HG03354 (cell line): ENCODE measurements around the gene USP40.

ENCODE experiments used
- ATAC-seq: cut with Tn5 transposase; IDR thresholded peaks from one replicate; pipeline ENCODE4 v1.9.1; 2021; ENCODE audit warnings: mild to moderate bottlenecking; ENCODE audit not compliant: unreplicated experiment, poor library complexity, severe bottlenecking

Gene USP40

GRCh38 chr2:233463586-233463985 lies 103.0 kb downstream of the USP40 start:
- ATAC-seq = no peak

DNA sequence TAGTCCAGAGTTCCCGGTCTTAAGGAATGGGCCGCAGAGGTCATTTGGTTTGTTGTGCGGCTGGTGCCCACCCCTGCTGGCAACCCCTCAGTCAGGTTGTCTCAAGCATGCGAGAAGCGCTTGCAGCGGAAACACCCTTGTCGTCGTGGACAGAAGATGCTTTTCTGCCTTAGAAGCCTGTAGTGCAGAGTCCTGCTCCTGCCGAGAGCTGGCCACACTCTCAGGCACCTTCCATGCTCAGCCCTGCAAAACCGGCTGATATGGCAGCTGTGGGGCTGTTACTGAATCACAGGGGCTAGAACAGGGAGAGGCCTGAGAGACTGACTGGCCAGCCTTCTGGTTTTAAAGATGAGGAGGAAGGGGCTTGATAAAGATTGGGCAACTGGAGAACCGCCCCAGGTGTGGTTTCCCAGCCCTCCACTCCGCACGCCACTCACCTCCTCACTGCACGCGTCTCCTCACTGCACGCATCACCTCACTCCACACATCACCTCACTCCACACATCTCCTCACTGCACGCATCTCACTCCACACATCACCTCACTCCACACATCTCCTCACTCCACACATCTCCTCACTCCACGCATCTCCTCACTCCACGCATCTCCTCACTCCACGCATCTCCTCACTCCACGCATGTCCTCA lies 103.6 kb downstream of the USP40 start:
- ATAC-seq = no peak

GRCh38 chr2:233462202-233462785 lies 104.3 kb downstream of the USP40 start:
- ATAC-seq = no peak

DNA sequence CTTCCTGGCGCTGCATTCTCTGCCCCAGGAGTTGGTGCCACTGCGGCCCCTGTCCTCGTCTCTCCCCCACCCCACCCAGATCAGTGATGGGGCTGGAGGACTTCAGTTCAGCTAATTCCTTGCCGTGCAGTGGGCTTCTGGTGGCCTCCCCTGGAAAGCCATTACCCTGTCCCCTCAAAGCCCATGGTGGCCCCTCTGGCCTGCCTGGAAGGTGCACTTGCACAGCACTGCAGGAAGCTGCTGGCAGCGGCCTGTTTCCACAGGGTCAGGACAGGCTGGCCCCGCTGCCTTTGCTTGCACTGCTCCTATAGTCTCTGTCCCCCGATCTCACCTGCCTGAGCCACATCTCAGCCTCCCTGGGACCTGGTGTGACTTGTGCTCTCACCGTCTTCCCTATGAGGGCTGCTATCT lies 105.1 kb downstream of the USP40 start:
- no peak for ATAC-seq

DNA sequence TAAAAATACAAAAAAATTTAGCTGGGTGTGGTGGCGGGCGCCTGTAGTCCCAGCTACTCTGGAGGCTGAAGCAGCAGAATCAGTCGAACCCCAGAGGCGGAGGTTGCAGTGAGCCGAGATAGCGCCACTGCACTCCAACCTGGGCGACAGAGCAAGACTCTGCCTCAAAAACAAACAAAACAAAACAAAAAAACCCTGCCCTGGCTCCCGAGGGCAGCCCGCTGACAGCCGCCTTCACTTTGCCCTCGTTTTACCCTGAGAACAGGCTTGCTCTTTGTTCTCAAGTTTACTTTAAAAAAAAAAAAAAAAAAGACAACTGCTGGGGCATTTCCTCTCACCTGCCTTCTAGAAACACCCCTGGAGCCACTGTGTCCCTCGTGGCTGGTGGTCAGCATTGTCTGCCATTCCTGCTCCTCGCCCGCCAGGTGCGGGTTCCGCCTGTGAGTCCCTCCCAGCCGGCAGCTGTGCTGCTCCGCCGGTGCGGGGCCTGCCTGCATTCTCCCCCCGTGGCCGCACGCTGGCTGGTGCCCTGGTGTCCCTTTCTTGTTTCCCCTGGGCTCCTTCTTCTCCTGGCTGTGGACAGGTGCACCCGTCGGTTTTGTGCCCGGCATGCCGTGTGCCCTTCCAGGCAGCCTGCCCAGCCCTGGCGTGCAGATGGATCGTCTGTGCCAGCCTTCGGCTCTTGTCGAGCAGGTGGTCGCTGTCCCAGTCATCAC lies 105.7 kb downstream of the USP40 start:
- ATAC-seq = no peak

DNA sequence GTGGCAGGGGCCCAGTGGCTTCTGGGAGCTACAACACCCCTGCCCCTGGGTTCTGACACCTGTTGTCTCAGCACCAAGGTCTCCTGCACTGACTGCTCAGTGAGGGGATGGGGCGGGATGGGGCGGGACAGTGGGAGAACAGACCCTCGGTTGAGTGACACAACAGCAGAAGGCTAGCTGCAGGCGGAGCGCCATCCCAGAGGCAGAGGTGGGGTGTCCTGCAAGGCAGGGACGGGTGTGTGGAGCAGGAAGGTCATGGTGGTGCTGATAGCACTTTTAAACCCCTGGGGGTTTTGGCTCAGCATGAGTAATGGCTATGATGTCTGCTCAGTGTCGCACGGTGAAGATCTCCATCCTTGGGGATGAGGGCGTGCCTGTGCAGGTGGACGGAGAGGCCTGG lies 107.2 kb downstream of the USP40 start:
- ATAC-seq = no peak

- ATAC-seq = no peak
Observed at GRCh38 chr2:233458826-233459225, 107.8 kb downstream of the USP40 start.

- no peak for ATAC-seq
Observed at GRCh38 chr2:233458031-233458610, 108.5 kb downstream of the USP40 start.

- ATAC-seq = no peak
Observed at GRCh38 chr2:233457356-233457755, 109.2 kb downstream of the USP40 start.

GRCh38 chr2:233456934-233457333 lies 109.6 kb downstream of the USP40 start:
- ATAC-seq = no peak

DNA sequence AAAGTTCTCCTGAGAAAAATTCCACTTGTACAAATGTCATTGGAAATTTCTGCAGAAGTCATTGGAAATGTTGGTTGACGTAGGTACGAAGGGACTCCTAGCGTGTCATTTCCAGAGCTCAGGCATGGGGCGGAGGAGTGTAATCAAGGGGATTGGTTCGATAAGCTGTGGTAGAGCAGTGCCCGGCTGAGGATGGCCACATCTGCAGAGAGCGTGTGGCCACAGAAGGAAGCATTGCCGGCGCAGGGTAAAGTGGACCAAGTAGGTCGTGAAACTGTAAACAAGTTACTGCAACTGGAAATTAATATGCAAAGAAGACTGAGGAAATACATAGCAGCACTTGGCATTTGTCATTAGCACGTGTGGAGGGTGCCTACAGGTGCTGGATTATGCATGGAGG lies 110.5 kb downstream of the USP40 start:
- ATAC-seq = no peak

DNA sequence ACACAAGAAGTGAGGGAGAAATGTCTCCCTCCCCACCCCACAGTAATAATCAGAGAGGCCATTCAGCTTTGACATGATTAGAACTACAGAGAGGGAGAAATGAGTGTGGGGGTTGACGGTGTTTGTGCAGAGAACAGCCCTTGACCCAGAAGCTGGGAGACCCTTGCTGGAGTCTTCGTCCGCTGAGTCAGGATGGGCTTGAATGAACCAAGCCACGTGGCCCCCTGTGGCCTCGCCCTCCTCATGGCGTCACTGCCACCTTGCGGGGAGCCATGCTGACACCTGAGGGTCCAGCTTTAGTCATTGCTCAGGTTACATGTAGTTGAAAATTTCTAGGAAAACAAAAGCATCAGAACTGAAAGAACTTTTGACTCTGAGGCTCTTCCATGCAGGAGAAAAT lies 111.1 kb downstream of the USP40 start:
- no peak for ATAC-seq

GRCh38 chr2:233455006-233455405 lies 111.6 kb downstream of the USP40 start:
- no peak for ATAC-seq

DNA sequence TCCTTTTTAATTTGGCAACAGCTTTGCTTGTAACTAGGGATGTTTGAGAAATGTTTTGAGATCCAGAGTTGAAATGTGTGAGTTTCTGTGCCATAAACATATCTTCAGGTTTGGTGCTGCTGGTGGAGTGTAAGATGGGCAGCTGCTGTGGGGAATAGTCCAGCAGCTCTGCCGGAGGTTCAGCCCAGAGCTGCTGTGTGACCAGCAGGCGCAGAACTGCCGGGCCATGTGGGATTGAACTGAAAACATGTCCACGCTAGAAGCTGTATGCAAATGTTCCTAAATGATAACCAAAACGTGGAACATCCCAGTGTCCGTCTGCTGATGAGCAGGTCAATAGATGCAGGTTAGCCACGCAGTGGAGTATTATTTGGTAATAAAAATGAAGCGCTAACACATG lies 112.7 kb downstream of the USP40 start:
- no peak for ATAC-seq

DNA sequence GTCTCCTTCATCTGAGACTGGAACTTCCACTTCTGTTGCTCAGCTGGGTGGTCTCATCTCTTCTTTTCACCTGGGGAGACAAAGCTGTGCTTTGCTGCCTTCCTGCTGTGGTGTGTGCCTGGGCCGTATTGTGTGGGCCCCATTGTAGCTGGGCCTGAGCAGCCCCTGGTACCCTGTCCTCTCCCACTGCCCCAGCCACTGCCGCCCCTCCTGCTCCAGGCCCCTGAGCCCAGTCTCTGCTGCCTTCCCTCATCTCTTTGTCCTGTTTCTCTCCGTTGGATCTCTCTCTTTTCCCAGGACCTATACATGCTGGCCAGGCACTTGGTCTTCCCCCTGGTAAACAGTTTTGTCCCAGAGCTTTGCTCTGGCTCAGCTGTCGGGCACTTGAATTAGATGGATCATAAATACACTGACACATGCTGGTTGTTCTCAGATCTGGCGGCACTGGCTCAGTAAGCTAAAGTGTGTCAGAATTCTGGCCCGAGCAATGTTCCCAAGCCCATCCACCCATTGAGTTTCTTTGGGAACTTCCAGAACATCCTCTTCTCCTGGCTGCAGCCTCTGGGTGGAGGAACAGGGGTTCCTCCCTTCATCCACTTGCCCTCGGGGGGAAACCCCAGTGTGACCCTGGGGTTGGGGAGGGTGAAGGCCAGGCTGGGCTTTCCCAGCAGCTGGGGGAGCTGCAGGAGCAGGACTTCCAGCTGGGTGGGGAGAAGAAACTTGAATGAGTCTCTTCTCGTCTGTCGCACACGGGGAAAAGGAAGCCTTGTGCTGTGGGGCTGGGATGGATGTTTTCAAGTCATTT lies 113.3 kb downstream of the USP40 start:
- ATAC-seq = no peak

GRCh38 chr2:233451950-233452349 lies 114.6 kb downstream of the USP40 start:
- no peak for ATAC-seq

GRCh38 chr2:233450864-233451575 lies 115.6 kb downstream of the USP40 start:
- no peak for ATAC-seq

- no peak for ATAC-seq
Observed at GRCh38 chr2:233449921-233450863, 116.4 kb downstream of the USP40 start.
